ENCODE results near the gene CNBD2.
"Not testable (repeated sequence)": the region's sequence is repeated elsewhere in the genome, so short reads cannot be mapped to it uniquely, and the experiment has no call there.

DNA sequence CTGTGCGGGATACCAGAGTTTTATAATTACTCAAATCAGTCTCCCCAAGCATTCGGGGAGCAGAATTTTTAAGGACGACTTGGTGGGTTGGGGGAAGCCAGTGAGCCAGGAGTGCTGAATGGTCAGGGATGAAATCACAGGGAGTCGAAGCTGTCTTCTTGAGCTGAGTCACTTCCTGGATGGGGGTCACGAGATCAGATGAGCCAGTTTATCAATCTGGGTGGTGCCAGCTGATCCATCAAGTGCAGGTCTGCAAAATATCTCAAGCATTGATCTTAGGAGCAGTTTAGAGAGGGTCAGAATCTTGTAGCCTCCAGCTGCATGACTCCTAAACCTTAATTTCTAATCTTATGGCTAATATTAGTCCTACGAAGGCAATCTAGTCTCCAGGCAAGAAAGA lies 111.6 kb downstream of the CNBD2 start:
- not testable (repeated sequence) for TF ChIP-seq CTCF (optimal IDR thresholded peaks at IDR 0.05 in 1 of 3, IDR thresholded peaks at IDR 0.05 in 1 of 3, conservative IDR thresholded peaks at IDR 0.05 in 1 of 3; ENCODE audit: extremely low read depth in 1 of 3, insufficient read depth in 2 of 3, low read length in 3 of 3); EZH2 (IDR thresholded peaks at IDR 0.05; ENCODE audit: low read length)

All from keratinocyte (primary cell).